HG02642 (cell line): ENCODE results near the gene RDH5.

Source experiments
- ATAC-seq: cut with Tn5 transposase; IDR thresholded peaks from one replicate; pipeline ENCODE4 v1.9.1; 2021; ENCODE audit warnings: mild to moderate bottlenecking; ENCODE audit not compliant: unreplicated experiment, poor library complexity

RDH5 gene

DNA sequence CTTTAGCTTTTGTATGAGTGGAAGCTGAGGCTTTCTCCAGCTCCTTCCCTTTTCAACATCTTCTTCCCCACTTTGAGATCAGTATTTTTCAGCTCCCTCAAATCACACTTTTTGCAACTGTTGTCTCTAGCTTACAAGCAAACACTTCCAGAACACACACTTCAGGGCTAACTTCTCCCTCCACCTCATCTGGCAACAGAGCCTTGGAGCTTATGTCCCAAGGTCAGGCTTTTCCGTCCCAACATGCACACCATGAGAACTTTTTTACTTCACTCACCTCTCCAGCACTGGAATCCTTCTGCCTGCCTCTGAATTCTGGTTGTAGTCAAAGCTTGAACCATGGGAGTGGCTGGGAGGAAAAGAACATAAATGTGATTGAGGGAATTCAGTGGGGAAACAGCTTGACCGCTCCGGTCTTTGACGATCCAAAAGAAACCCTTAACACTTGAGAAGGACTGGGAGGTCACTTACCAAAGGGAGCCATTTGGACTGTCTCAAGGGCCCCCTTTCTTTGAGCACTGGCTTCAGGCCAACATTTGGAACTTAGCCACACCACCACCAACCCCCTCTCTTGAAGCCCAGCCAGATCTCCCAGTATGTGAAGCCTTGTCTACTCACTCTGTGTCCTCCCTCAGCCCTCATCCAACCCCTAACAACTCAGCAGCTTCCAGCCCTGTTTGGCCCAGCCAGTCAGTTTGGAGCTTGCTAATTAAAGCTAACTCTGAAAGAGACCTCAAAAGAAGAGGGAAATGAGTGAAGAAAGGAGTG lies 8.2 kb upstream of the RDH5 start:
- no peak for ATAC-seq

DNA sequence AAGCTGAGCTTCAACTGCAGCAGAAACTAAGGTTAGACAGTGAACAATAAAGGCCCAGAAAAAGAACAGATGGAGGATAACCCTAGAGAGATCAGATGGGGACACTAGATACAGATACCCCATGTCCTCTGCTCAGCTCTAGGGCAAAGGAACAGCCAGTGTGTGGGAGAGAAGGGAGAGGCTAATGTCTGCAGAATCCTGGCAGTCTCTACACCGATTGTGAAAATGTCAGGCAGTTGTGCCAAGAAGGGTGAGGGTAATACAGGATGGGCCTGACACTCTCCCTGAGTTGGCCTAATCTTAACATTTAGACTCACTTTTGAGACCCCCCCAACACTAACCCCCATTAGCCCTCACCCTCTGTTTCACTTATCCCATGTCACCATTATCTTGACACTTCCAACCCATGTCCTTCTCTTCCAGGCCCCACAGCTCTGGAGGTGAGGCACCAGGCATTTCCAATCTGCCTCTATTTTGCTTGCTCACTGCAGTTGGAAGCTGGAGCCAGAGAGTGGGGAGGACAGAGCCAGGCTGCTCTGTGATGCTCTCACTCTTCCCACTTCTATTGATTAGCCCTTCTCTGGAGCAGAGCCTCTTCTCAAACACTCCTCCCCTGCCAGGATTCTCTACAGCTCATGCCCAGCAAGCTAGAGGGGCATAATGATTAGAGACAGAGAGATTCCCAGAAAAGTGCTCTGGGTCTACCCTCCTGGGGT lies 7.3 kb upstream of the RDH5 start:
- ATAC-seq = no peak

DNA sequence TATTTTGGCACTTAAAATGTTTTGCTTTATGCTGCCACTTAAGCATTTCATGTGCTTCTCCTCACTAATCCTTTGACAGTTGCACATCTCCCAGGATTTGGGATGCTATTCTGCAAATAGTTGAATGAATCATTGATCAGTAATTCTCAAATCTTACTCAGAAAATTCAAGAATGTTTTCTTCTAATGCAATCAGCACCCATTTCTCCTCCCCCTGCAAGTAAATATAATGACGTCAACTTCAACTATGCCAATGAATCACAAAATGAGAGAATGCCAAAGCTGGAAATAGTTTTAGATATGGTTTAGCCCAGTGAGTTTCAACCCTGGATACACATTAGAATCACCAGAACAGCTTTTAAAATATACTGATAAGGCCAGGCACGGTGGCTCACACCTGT lies 6.5 kb upstream of the RDH5 start:
- ATAC-seq = no peak

DNA sequence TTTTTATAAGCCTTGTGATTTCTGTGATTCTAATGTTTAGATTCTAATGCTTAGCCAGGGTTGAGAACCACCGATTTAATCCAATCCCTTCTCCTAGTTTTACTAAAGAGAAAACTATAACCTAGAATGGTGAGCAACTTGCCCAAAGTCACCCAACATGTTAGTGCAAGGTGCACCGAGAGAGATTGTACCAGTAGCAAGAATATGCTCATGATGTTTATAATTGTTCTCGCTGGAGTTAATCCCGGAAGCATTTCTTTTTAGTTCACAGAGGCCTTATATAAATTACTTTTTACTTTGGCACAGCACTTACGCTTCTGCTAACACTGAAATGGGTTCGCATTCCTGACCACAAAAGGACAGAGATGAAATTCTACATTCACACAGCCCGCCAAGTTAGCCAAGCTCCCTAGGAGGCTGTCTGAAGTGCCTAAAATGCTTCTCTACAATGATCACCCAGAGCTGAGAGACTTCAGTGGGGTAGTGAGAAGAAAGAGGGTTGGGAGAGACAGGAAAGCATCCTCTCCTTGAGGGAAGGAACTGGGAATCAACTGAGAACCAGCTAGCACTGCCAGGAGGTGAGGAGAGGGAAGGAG lies 4.9 kb upstream of the RDH5 start:
- ATAC-seq = no peak

DNA sequence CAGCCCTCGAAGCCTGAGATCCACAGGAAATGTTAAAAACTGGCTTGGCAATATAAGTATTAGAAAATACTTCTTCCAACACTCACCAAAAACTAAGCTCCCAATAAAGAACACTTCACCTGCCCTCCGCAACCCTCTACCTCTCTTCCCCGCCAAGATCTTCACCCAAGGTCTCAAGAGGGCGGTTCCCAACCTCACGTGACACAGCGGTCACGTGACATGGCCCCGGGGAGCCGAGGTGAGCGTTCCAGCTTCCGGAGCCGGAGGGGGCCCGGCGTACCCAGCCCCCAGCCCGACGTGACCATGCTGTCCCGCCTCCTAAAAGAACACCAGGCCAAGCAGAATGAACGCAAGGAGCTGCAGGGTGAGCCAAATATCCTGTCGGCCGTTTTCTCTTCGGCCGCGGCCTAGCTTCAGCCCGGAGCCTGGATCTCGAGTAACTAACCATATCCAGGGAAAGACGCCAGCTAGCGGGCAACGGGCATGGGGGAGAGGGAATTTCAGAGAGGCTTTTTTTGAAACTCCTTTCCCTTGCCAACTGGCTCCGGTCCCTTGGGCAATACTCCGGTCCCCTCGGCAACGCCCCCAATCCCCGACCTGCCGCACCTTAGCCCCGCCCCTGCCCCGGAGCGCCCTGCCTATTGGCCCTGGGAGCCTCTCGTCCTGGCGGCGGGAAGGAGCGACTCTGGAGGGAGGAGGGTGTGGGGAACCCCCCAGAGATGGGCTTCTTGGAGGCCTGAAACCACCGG lies 4.2 kb upstream of the RDH5 start, which contains the start of gene BLOC1S1:
BLOC1S1 (plus strand) TSS at position 214 of the 749 bp plus-strand sequence; CDS start at position 220, 6 bp downstream.
- ATAC-seq = peak; percentile 95

DNA sequence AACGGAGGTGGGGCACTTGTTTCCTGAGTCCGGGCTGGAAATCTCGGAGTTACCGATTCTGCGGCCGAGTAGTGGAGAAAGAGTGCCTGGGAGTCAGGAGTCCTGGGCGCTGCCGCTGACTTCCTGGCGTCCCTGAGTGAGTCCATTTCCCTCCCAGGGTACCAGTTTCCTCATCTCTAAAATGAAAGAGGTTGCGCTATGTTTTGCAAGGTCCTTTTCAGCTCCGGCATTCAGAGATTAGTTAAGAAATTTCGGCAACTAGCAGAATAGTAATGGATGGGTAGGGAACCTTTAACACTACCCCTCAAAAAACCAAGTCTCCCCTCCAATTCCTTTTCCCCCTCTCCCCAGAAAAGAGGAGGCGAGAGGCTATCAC lies 3.6 kb upstream of the RDH5 start:
- no peak for ATAC-seq

DNA sequence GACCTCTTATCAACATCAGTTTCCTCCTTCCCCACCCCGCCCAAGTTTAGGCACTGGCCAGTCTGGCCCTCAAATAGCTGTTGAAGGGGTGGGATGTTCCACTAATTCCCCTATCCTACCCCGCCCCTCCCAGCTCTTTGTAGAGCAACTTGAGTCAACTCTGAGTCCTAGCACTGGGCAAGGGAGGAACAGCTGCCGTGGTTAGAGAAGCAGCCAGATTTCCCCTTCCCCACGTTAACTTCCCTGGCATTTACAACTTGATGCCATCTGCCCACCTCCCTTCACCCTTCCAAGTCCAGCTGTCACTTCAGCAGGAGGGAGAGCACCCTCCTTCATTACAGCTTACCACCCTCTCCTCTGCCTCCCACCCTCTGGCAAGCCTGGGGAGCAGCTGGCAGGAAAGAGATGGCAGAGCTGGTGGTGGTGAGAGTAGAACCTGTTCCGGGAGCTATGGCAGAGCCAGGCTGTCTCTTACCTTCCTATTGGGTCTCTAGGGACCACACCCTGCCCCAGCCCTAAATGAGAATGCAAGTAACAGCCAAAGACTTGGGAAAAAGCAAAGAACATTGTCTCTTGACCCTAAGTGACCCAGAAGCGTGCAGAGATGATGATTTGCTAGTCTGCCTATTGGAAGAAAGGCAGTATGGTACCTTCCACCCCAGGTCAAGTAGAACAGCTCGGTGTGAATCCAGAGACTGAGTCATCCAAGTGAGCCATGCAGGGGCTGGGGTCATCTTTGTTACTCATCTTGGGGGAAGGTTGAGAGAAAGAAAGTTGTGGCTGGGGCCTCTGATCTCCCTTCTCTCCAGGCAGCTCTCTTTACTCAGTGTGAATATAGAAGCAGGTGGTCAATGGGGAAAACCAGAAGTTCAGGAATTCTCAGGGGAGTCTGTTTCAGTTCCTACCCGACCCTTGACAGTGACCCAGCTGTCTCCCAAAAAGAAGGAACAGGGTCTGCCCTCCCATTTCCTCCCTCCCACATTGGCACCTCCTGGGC lies 2.9 kb upstream of the RDH5 start:
- no peak for ATAC-seq

DNA sequence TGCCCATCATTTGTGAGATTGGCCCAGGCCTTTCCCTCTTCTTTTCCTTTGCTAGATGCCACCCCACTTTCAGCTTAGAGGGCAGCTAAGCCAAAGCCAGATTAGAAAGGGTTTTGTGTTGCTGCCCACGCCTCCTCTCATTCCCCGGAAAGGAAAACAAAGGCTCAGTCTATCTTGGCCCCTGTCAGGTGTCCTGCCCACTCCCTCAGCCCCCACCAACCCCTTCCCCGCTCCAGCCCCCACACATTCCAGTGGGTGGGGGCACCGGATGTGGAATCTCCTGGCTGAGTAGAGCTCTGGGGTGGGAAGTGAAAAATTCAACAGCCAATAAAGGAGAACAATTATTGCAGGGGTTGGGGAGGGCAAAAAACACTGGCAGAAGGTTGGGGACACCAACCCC lies 2.2 kb upstream of the RDH5 start:
- ATAC-seq = no peak

DNA sequence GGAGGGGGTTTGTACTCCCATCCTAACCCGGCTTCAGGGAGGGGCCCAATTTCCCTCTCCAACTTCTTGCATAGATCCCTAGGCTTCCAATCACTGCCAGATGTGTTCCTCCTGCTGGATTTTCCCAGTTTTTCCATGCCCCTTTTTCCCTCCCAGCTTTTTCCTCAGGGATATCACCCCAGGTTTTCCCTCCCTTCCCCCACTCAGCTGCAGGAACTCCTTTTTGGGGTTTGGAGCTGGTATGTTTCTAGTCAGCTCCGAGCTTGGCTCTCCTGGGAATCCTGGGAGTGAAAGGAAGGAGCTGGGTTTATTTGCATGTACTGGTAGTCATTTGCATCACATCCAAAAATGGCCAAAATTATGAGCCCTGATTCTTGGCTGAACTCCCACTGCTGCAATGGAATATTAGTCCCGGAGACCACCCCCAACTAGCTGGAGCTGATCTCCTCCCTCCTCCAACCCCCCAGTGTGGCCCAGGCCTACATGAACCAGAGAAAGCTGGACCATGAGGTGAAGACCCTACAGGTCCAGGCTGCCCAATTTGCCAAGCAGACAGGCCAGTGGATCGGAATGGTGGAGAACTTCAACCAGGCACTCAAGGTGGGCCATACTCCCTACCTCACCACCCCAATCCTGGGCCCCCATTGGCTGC lies 1.4 kb upstream of the RDH5 start:
- no peak for ATAC-seq

DNA sequence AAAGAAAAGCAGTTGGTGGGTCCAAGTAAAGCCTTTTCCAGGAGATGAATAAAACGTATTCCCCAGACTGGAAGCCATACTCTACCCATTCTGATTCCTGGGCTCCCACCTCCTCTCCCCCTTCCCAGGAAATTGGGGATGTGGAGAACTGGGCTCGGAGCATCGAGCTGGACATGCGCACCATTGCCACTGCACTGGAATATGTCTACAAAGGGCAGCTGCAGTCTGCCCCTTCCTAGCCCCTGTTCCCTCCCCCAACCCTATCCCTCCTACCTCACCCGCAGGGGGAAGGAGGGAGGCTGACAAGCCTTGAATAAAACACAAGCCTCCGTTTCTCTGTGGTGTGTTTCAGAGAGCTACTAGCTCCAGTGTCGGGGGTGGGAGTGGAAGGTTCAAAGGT lies 822 bp upstream of the RDH5 start:
- ATAC-seq = no peak

DNA sequence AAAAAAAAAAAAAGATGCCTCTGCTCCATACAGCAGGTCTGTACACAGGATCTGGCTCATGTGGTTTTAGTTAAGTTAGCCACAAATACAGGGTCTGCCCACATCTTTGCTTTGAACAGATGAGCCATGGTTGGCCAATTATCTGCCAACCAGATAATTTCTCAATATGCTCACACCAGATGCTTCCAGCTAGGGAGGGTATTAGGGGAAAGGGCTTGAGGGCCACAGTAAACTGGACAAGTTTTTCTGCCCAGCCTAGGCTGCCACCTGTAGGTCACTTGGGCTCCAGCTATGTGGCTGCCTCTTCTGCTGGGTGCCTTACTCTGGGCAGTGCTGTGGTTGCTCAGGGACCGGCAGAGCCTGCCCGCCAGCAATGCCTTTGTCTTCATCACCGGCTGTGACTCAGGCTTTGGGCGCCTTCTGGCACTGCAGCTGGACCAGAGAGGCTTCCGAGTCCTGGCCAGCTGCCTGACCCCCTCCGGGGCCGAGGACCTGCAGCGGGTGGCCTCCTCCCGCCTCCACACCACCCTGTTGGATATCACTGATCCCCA lies 776 bp downstream of the RDH5 start:
- no peak for ATAC-seq

DNA sequence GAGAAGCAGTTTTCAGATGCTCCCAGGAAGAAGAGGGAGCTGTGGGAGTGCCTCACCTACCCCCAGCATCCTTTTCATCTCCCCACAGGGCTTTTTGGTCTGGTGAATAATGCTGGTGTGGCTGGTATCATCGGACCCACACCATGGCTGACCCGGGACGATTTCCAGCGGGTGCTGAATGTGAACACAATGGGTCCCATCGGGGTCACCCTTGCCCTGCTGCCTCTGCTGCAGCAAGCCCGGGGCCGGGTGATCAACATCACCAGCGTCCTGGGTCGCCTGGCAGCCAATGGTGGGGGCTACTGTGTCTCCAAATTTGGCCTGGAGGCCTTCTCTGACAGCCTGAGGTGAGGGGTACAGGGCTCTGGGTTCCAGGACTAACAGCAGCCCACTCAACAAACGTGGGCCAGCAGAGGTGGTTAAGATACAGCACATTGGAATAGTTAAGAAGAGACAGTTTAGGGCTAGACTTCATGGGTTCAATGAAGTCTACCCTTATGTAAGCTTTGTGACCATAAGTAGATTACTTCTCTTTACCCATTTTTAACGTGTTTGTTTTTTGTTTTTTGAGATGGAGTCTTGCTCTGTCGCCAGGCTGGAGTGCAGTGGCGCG lies 1.5 kb downstream of the RDH5 start:
- ATAC-seq = no peak

DNA sequence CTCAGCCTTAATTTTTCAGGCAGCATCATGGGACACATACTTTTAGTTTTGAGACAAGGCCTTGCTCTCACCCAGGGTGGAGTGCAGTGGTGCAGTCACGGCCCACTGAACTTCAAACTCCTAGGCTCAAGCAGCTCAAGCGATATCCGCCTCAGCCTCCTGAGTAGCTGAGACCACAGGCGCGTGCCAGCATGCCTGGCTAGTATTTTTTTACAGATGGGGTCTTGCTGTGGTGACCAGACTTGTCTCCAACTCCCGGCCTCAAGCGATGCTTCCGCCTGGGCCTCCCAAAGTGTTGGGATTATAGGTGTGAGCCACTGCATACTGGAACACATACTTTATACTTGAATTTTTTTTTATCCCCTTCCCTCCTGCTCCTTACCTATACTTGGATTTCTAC lies 2.8 kb downstream of the RDH5 start:
- no peak for ATAC-seq

DNA sequence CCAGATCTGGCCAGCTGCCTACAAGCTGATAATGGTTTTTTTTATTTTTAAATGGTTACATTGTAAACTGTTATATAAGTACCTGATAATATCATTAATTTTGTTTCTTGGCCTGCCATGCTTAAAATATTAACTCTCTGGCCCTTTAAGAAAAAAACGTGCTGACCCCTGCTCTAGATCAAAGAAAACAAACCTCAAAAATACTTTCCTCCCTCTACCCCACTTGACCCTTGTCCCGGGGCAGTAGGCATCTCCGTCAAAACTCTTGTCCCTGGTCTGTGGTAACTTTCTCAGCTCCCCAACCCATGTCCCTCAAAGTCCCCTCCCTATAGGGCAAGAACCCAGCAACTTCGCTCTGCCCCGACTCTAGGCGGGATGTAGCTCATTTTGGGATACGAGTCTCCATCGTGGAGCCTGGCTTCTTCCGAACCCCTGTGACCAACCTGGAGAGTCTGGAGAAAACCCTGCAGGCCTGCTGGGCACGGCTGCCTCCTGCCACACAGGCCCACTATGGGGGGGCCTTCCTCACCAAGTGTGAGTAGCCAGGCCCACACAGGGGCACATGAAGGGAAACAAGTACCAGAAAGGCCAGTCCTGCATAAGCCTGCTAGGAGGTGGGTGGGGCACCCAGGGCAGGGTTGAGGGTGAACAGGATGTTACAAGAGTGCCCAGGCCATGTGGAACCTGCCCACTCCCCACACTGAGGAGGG lies 3.5 kb downstream of the RDH5 start:
- ATAC-seq = no peak

DNA sequence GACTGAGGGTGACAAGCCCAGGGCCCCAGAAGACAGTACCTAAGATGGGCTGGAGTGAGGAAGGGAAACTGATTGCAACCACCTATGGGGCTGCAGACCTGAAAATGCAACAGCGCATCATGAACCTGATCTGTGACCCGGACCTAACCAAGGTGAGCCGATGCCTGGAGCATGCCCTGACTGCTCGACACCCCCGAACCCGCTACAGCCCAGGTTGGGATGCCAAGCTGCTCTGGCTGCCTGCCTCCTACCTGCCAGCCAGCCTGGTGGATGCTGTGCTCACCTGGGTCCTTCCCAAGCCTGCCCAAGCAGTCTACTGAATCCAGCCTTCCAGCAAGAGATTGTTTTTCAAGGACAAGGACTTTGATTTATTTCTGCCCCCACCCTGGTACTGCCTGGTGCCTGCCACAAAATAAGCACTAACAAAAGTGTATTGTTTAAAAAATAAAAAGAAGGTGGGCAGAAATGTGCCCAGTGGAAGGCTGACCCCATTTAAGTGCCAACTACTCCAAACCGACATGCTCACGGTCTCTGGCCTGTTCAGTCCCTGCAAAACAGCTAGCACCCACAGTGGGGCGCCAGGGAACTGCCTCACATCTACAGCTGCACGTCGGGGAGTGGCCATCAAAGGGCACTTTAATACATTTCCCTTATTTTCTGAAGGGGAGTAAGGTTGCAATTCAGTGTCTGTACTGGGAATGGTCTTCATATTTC lies 4.2 kb downstream of the RDH5 start:
- no peak for ATAC-seq

DNA sequence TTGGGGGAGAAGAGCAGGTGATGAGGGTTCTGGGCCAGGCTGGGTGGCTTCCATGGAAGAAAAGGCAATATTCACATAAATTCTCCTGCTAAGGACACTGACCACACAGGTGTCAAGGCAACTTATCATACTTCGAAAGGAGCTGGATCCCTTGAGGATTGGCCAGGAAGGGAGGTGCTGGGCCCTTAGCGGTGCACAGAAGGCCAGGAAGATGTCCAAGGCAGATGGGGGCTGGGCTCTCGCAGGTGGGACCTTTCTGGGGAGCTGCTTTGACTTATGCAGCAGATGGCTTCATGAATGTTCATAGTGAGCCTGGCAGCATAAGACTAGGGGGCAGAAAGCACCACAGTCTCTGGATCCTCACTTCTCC lies 4.7 kb downstream of the RDH5 start:
- ATAC-seq = no peak

DNA sequence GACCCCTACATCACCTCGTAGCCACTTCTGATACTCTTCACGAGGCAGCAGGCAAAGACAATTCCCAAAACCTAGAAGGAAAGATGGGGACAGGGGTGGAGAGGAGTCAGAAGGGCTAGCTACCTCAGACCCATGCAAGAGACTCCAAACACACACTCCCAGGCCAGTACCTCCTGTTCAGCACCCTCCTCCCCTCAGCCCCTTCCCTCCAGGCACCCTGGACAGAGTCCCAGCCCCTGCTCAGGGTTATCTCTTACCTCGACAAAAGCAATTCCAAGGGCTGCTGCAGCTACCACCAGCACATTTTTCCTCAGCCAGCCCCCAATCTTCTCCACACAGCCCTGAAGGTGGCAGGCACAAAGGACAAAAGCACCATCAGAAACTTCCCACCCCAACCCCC lies 5.4 kb downstream of the RDH5 start:
- no peak for ATAC-seq
